Stomach (tissue), 9 donors: ENCODE measurements around the gene SNRNP70. TPM values are rescaled to one million over a fixed set of nuclear protein-coding genes. Genes with fewer than 3 reads are reported as not detected.
"Not testable (repeated sequence)": the region's sequence is repeated elsewhere in the genome, so short reads cannot be mapped to it uniquely, and the experiment has no call there.

Experiments
- DNase-seq, 2 donors: peaks; one replicate each; pipeline versions ENCODE4 v3.0.0 to v3.0.0-alpha.2; 2013 to 2019
- H3K27ac ChIP-seq, 5 donors: fragments of 200-600 bp in 4 of 5; sonication (generic) in 4 of 5; one replicate each; pipeline ENCODE4 v1.5.1; 2013 to 2019; ENCODE audit warnings: mild to moderate bottlenecking in 1 of 5, moderate library complexity in 1 of 5
- H3K27me3 ChIP-seq, 3 donors: fragments of 200-600 bp; sonication (generic); one replicate each; pipeline ENCODE4 v1.5.1; 2017 to 2019; ENCODE audit warnings: mixed run types in 1 of 3
- H3K36me3 ChIP-seq, 4 donors: fragments of 200-600 bp; sonication (generic); 1 replicate in 3 of 4; 2 replicates in 1 of 4; pipeline ENCODE4 v1.5.1; 2016 to 2019
- H3K4me1 ChIP-seq, 4 donors: fragments of 200-600 bp; sonication (generic); one replicate each; pipeline ENCODE4 v1.5.1; 2016 to 2019
- H3K4me3 ChIP-seq, 4 donors: fragments of 200-600 bp; sonication (generic) in 3 of 4; one replicate each; pipeline ENCODE4 v1.5.1; 2016 to 2019; ENCODE audit warnings: mild to moderate bottlenecking in 1 of 4
- H3K9me3 ChIP-seq, 4 donors: fragments of 200-600 bp; sonication (generic); one replicate each; pipeline ENCODE4 v1.5.1; 2016 to 2019
- EP300 ChIP-seq: sonication (generic); formaldehyde crosslinking; IDR thresholded peaks from one replicate; pipeline ENCODE4 v1.6.1; 2017; ENCODE audit warnings: antibody characterized with exemption
- POLR2A ChIP-seq, 4 donors: fragments of 450-650 bp; IDR thresholded peaks; one replicate each; pipeline ENCODE4 v1.6.1; 2016; ENCODE audit warnings: antibody characterized with exemption in 4 of 4, control low read depth in 2 of 4, mild to moderate bottlenecking in 1 of 4, moderate library complexity in 1 of 4
- POLR2AphosphoS5 ChIP-seq, 3 donors: sonication (generic); formaldehyde crosslinking; IDR thresholded peaks; one replicate each; pipeline ENCODE4 v1.6.1; 2016; ENCODE audit warnings: antibody characterized with exemption in 3 of 3
- WGBS, 5 donors: extraction: QIAGEN DNeasy Blood & Tissue Kit in 3 of 5; methylation state at CpG; one replicate each; pipeline versions ENCODE4 v1.1.5 to v1.1.7; 2013 to 2018; 5-methylcytosine and 5-hydroxymethylcytosine counted together
- intact Hi-C: fragments of 100-400 bp; cut with DNase I; formaldehyde crosslinking; loops from one replicate; pipeline ENCODE4 v1.15.1; 2023; ENCODE audit warnings: low total_unique reads
- polyA plus RNA-seq, 3 donors: library from polyadenylated mRNA; stranded (reverse); fragments of 200-250 nt; gene quantifications; one replicate each; pipeline ENCODE4 v1.2.3, GENCODE V29; 2013
- total RNA-seq, 5 donors: library from RNA; depleted of rRNA; stranded (reverse); fragments of >200 nt; gene quantifications; one replicate each; pipeline versions ENCODE4 v1.1.0 to v1.2.3, GENCODE V29; 2014 to 2016
- TF ChIP-seq, protein P1 (sequence below), 7 experiments: fragments of 450-650 bp in 4 of 7; fragments of 200-600 bp in 3 of 7; sonication (generic) in 3 of 7; IDR thresholded peaks; one replicate each; pipeline ENCODE4 v1.5.1; 2016 to 2019; ENCODE audit warnings: antibody characterized with exemption in 7 of 7, control low read depth in 2 of 7, mild to moderate bottlenecking in 1 of 7
- donor health status: healthy with polysubstance abuse.
- donor health status: Bipolar disorder and iron deficiency.
- donor health status: healthy.

The SNRNP70 gene
- total and polyA plus RNA-seq, 8 donors = 163 to 3,365 (median 222) TPM

DNA sequence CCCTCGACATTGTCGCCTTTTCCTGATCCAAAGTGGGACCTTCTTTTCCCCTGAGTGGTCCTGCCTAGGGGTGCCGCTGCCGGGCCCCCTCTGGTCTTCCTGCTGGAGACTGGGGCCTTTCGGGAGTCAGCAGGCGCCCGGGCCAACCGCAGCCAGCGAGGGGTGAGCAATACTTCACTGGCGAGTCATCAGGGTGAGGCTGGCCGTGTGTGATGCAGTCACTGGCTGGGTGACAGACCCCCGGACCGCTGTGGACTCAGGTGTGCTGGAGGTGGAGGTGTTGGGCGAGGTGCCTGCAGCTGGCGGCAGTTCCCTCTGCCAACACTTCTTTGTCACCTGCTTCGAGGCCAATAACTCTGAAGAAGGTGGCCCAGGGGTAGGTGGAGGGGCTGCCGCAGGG lies 43.1 kb upstream of the SNRNP70 start:
- Histone ChIP-seq H3K9me3 (no peaks in the 10 kb centered on the region), H3K4me3 (no peak overlapping the region), H3K27ac (no peak overlapping the region), H3K36me3 (no peaks in the 10 kb centered on the region), H3K4me1 (no peaks in the 10 kb centered on the region), H3K27me3 (peaks cover 0 to 5% (median 0%) of the 10 kb centered on the region in 3 donors)
- DNase-seq = no peak
- intact Hi-C loops = no loop called here
- WGBS, 5 donors = 53 to 78% (median 60%) methylated on average over 10 to 17 of the region's 17 CpGs
- TF ChIP-seq POLR2A (IDR thresholded peaks at IDR 0.05) (no peak), POLR2AphosphoS5 (IDR thresholded peaks at IDR 0.05) (no peak), EP300 (no peak)
- TF ChIP-seq, protein P1, sequence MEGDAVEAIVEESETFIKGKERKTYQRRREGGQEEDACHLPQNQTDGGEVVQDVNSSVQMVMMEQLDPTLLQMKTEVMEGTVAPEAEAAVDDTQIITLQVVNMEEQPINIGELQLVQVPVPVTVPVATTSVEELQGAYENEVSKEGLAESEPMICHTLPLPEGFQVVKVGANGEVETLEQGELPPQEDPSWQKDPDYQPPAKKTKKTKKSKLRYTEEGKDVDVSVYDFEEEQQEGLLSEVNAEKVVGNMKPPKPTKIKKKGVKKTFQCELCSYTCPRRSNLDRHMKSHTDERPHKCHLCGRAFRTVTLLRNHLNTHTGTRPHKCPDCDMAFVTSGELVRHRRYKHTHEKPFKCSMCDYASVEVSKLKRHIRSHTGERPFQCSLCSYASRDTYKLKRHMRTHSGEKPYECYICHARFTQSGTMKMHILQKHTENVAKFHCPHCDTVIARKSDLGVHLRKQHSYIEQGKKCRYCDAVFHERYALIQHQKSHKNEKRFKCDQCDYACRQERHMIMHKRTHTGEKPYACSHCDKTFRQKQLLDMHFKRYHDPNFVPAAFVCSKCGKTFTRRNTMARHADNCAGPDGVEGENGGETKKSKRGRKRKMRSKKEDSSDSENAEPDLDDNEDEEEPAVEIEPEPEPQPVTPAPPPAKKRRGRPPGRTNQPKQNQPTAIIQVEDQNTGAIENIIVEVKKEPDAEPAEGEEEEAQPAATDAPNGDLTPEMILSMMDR (IDR thresholded peaks at IDR 0.05) = no peak

DNA sequence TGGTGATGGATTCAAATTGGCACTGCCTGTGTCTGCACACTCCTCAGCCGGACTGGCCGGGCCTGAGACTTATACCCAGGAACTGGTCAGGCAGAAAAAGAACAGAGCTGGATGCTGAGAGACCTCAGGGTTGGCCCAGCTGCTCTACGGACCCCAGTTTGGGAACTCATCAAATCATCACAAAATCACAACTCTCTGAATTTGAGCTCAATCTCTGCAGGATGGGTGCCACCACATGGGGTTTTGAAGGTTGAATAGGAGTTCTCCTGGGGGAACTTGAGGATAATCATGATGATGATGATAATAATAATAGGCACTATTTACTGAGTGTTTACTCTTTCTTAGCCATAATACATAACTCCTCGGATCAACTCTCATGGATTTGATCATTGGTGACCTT lies 42.6 kb upstream of the SNRNP70 start:
- H3K36me3 ChIP-seq, H3K27ac ChIP-seq, DNase-seq, H3K9me3 ChIP-seq, H3K4me3 ChIP-seq, H3K27me3 ChIP-seq, intact Hi-C loops, H3K4me1 ChIP-seq: not testable (repeated sequence)
- 73 to 92% (median 81%) methylated on average over 2 to 4 of the region's 4 CpGs for WGBS, 5 donors

DNA sequence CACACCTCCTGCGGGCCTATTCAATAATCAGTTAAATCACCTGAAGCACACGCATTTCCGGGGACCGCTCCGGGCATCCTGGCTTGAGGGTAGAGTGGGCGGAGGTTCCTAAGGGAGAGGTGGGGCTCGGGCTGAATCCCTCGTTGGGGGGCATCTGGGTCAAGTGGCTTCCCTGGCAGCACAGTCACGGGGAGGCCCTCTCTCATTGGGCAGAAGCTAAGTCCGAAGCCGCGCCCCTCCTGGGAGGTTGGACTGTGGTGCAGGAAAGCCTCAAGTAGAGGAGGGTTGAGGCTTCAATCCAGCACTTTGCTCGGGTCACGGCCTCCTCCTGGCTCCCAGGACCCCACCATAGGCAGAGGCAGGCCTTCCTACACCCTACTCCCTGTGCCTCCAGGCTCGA lies 41.7 kb upstream of the SNRNP70 start, which contains the start of gene CGB5:
TSS of gene CGB5 (plus strand) at position 301 of the 400 bp plus-strand sequence. CDS start 362 bp downstream, outside the sequence.
- H3K9me3 ChIP-seq, DNase-seq, H3K4me1 ChIP-seq, intact Hi-C loops, H3K36me3 ChIP-seq, H3K4me3 ChIP-seq, H3K27ac ChIP-seq, H3K27me3 ChIP-seq: not testable (repeated sequence)
- 55 to 62% (median 62%) methylated on average over 10 to 15 of the region's 15 CpGs for WGBS, 5 donors

DNA sequence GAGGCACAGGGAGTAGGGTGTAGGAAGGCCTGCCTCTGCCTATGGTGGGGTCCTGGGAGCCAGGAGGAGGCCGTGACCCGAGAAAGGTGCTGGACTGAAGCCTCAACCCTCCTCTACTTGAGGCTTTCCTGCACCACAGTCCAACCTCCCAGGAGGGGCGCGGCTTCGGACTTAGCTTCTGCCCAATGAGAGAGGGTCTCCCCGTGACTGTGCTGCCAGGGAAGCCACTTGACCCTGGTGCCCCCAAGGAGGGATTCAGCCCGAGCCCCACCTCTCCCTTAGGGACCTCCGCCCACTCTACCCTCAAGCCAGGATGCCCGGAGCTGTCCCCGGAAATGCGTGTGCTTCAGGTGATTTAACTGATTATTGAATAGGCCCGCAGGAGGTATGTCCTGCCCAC lies 36.2 kb upstream of the SNRNP70 start, which contains the start of gene CGB8:
TSS of gene CGB8 (minus strand) at position 101 of the 400 bp plus-strand sequence. CDS start 372 bp downstream, outside the sequence.
- H3K27me3 ChIP-seq, H3K4me3 ChIP-seq, DNase-seq, H3K4me1 ChIP-seq, intact Hi-C loops, H3K36me3 ChIP-seq, H3K9me3 ChIP-seq, H3K27ac ChIP-seq: not testable (repeated sequence)
- WGBS, 5 donors = 54 to 70% (median 66%) methylated on average over 8 to 12 of the region's 12 CpGs

DNA sequence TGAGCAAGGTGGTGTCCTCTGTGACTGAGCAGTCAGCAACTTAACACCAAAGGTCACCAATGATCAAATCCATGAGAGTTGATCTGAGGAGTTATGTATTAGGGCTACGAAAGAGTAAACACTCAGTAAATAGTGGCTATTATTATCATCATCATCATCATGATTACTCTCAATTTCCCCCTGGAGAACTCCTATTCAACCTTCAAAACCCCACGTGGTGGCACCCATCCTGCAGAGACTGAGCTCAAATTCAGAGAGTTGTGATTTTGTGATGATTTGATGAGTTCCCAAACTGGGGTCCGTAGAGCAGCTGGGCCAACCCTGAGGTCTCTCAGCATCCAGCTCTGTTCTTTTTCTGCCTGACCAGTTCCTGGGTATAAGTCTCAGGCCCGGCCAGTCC lies 35.4 kb upstream of the SNRNP70 start:
- DNase-seq, H3K4me1 ChIP-seq, H3K27me3 ChIP-seq, H3K27ac ChIP-seq, H3K4me3 ChIP-seq, H3K36me3 ChIP-seq, intact Hi-C loops, H3K9me3 ChIP-seq: not testable (repeated sequence)
- 74 to 86% (median 77%) methylated on average over 3 of the region's 4 CpGs for WGBS, 5 donors

DNA sequence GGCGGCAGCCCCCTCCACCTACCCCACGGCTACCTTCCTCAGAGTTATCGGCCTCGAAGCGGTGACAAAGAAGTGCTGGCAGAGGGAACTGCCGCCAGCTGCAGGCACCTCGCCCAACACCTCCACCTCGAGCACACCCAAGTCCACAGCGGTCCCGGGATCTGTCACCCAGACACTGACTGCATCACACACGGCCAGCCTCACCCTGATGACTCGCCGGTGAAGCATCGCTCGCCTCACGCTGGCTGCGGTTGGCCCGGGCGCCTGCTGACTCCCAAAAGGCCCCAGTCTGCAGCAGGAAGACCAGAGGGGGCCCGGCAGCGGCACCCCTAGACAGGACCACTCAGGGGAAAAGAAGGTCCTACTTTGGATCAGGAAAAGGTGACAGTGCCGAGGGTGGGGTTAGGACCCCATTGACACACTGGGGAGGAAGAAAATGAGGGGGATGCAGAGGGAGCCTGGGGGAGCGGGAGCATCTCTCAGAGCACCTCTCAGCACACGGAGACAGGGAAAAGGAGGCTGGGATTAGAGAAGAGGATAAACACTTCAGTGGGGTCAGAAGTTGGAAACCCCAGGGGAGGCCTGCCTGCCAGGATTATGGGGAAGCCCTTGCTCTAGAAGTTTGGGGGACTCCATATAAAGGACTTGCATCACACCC lies 34.7 kb upstream of the SNRNP70 start:
- H3K4me3 ChIP-seq, H3K9me3 ChIP-seq, intact Hi-C loops, DNase-seq, H3K27ac ChIP-seq, H3K36me3 ChIP-seq, H3K27me3 ChIP-seq, H3K4me1 ChIP-seq: not testable (repeated sequence)
- WGBS, 5 donors = 59 to 67% (median 64%) methylated on average over 19 to 24 of the region's 24 CpGs

DNA sequence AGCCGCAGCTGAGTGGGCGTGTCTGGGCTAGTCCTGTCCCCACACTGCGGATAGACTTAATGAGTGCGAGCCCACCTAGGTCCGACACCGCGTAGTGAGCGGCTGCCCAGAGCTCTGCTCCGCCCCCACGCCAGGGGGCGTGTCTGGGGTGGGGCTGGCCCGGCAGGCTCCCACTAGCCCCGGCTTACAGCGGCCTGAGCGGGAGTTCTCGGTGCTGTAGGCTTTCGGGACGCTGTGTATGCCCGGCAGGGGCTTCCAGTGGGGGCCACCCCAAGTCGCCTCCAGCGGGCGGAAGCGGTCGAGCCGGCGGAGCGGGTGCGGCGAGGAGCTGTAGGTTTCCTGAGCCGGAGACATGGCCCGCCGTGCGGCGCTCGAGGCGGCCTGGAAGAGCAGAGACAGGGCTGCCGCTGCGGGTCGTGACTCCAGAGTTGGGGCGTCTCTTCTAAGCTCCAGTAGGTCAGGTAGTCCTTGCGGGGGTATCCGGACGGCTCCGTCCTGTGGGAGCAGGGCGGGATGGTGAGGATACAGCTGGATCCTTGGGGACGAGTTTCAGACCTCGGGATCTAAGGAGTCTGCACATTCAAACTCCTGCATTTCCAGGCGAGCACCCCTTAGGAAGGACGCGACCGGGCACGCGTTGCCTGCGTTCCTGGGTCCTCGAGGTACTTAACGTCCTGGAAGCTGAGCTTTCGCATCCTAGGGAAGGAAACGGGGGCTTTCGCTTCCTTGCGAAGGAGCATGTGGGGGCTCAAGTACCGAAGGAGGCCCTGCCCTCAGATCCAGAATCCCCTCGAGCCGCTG lies 28.9 kb upstream of the SNRNP70 start:
- H3K27me3 ChIP-seq = peaks cover 0 to 61% (median 41%) of the 10 kb centered on the region in 3 donors
- peak overlapping the region in 1 of 5 donors; percentile 5 for H3K27ac ChIP-seq
- peak; percentile 60 to 79 for DNase-seq
- intact Hi-C loops = no loop called here
- H3K36me3 ChIP-seq = no peaks in the 10 kb centered on the region
- H3K9me3 ChIP-seq = no peaks in the 10 kb centered on the region
- TF ChIP-seq, protein P1 (IDR thresholded peaks at IDR 0.05) = peak in 4 of 7 experiments; percentile 15 to 46 (median 45)
- no peak for TF ChIP-seq POLR2AphosphoS5 (IDR thresholded peaks at IDR 0.05)
- WGBS, 5 donors = 1 to 6% (median 1%) methylated on average over 12 to 63 of the region's 63 CpGs
- peak overlapping the region; percentile 52 to 58 (median 57) for H3K4me3 ChIP-seq
- peaks cover 24 to 29% (median 25%) of the 10 kb centered on the region in 4 donors for H3K4me1 ChIP-seq

DNA sequence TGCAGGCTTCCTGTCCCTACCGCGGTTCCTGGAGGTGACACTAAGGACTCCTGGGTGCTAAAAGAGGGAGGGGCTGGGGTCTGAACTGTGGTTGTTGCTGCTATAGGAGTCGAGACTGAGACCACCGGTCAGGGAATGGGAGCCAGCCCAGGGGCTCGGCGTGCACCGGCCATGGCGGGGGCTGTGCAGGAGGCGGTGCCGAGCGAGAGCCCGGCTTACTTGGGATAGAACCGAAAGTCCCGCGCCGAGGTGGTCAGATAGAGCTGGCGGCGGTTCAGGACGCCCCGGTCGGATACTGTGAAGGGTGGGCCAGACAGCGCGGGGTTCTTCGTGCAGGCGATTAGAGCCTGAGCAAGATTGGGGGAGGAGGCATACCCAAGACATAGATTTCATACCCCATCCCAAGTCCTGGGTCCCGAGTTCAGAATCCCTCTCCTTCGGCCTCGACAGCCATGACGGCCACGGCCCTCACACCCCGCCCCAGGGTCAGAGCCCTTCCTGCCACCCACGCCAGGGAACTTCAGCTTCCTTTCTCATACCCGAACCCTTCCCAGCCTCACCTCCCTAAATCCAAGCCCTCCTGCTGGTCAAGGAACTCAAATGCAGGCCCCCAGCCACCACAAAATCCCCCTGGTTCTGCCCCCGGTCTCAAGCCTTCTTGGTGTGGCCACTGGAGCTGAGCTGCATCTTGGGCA lies 28.2 kb upstream of the SNRNP70 start:
- peaks cover 0 to 69% (median 46%) of the 10 kb centered on the region in 3 donors for H3K27me3 ChIP-seq
- peaks cover 24 to 29% (median 25%) of the 10 kb centered on the region in 4 donors for H3K4me1 ChIP-seq
- intact Hi-C loops, H3K9me3 ChIP-seq, DNase-seq, H3K27ac ChIP-seq, H3K36me3 ChIP-seq: not testable (repeated sequence)
- 3 to 5% (median 5%) methylated on average over 17 to 34 of the region's 34 CpGs for WGBS, 5 donors
- peak overlapping the region; percentile 52 to 58 (median 57) for H3K4me3 ChIP-seq
